ENCODE measurements around the gene COL9A1.
"Not testable (repeated sequence)": the region's sequence is repeated elsewhere in the genome, so short reads cannot be mapped to it uniquely, and the experiment has no call there.

Gene COL9A1

GRCh38 chr6:70303034-70303525, at the start of gene COL9A1:
TSS of gene COL9A1 (minus strand) at chr6:70303084. CDS start at chr6:70302924, 160 bp downstream.
- Mint-ChIP-seq H3K27ac (no peak within 1 kb of the TSS), H3K36me3 (no peaks in the 10 kb centered on the region), H3K4me3 (no peak within 1 kb of the TSS), H3K27me3 (peaks cover 48% of the 10 kb centered on the region), H3K9me3 (no peaks in the 10 kb centered on the region), H3K4me1 (no peaks in the 10 kb centered on the region)
- no peak for ATAC-seq

GRCh38 chr6:70351461-70351860, 48.6 kb upstream of the COL9A1 start:
- no peak overlapping the region for H3K27ac Mint-ChIP-seq
- peaks cover 11% of the 10 kb centered on the region for H3K27me3 Mint-ChIP-seq
- ATAC-seq, result no peak
- H3K4me1 Mint-ChIP-seq, result no peaks in the 10 kb centered on the region
- H3K9me3 Mint-ChIP-seq, result no peaks in the 10 kb centered on the region
- no peaks in the 10 kb centered on the region for H3K36me3 Mint-ChIP-seq
- no peak overlapping the region for H3K4me3 Mint-ChIP-seq

- Mint-ChIP-seq H3K9me3 (no peaks in the 10 kb centered on the region), H3K27ac (no peak overlapping the region), H3K4me3 (no peak overlapping the region), H3K27me3 (peaks cover 30% of the 10 kb centered on the region), H3K4me1 (no peaks in the 10 kb centered on the region), H3K36me3 (no peaks in the 10 kb centered on the region)
- no peak for ATAC-seq
Observed at GRCh38 chr6:70345619-70346018, 42.7 kb upstream of the COL9A1 start.

- Mint-ChIP-seq H3K4me3 (no peak overlapping the region), H3K27ac (no peak overlapping the region), H3K27me3 (peaks cover 30% of the 10 kb centered on the region), H3K9me3 (no peaks in the 10 kb centered on the region), H3K36me3 (no peaks in the 10 kb centered on the region), H3K4me1 (no peaks in the 10 kb centered on the region)
- no peak for ATAC-seq
Observed at GRCh38 chr6:70343313-70343712, 40.4 kb upstream of the COL9A1 start.

- peaks cover 27% of the 10 kb centered on the region for H3K27me3 Mint-ChIP-seq
- H3K4me1 Mint-ChIP-seq, H3K36me3 Mint-ChIP-seq, H3K27ac Mint-ChIP-seq, ATAC-seq, H3K9me3 Mint-ChIP-seq, H3K4me3 Mint-ChIP-seq: not testable (repeated sequence)
Observed at GRCh38 chr6:70339810-70340209, 36.9 kb upstream of the COL9A1 start.

GRCh38 chr6:70338775-70339174, 35.9 kb upstream of the COL9A1 start:
- Mint-ChIP-seq H3K4me3 (no peak overlapping the region), H3K27ac (no peak overlapping the region), H3K36me3 (no peaks in the 10 kb centered on the region), H3K9me3 (peaks cover 1% of the 10 kb centered on the region), H3K27me3 (peaks cover 32% of the 10 kb centered on the region), H3K4me1 (no peaks in the 10 kb centered on the region)
- ATAC-seq, result no peak

GRCh38 chr6:70337743-70338105, 34.8 kb upstream of the COL9A1 start:
- Mint-ChIP-seq H3K27ac (no peak overlapping the region), H3K36me3 (no peaks in the 10 kb centered on the region), H3K4me3 (no peak overlapping the region), H3K27me3 (peaks cover 43% of the 10 kb centered on the region), H3K9me3 (peaks cover 6% of the 10 kb centered on the region), H3K4me1 (no peaks in the 10 kb centered on the region)
- no peak for ATAC-seq

- ATAC-seq, result no peak
- H3K27ac Mint-ChIP-seq, result no peak overlapping the region
Observed at GRCh38 chr6:70336996-70337742, 34.3 kb upstream of the COL9A1 start.

GRCh38 chr6:70327036-70327435, 24.2 kb upstream of the COL9A1 start:
- H3K27ac Mint-ChIP-seq, result no peak overlapping the region
- ATAC-seq, result no peak

More at GRCh38 chr6:70336996-70337742, 34.3 kb upstream of the COL9A1 start:
- Mint-ChIP-seq H3K9me3 (peaks cover 6% of the 10 kb centered on the region), H3K27me3 (peaks cover 46% of the 10 kb centered on the region), H3K36me3 (no peaks in the 10 kb centered on the region), H3K4me1 (no peaks in the 10 kb centered on the region), H3K4me3 (no peak overlapping the region)

GRCh38 chr6:70325009-70325408, 22.1 kb upstream of the COL9A1 start:
- H3K27me3 Mint-ChIP-seq, result no peaks in the 10 kb centered on the region
- H3K9me3 Mint-ChIP-seq, result no peaks in the 10 kb centered on the region
- no peaks in the 10 kb centered on the region for H3K4me1 Mint-ChIP-seq
- no peak overlapping the region for H3K4me3 Mint-ChIP-seq
- H3K27ac Mint-ChIP-seq, result no peak overlapping the region
- H3K36me3 Mint-ChIP-seq, result no peaks in the 10 kb centered on the region
- ATAC-seq, result no peak

More at GRCh38 chr6:70327036-70327435, 24.2 kb upstream of the COL9A1 start:
- Mint-ChIP-seq H3K9me3 (peaks cover 2% of the 10 kb centered on the region), H3K36me3 (no peaks in the 10 kb centered on the region), H3K27me3 (no peaks in the 10 kb centered on the region), H3K4me3 (no peak overlapping the region), H3K4me1 (no peaks in the 10 kb centered on the region)

GRCh38 chr6:70317799-70318198, 14.9 kb upstream of the COL9A1 start:
- H3K4me1 Mint-ChIP-seq, ATAC-seq, H3K36me3 Mint-ChIP-seq, H3K4me3 Mint-ChIP-seq, H3K27ac Mint-ChIP-seq, H3K9me3 Mint-ChIP-seq: not testable (repeated sequence)
- H3K27me3 Mint-ChIP-seq, result peaks cover 21% of the 10 kb centered on the region

GRCh38 chr6:70315079-70315751, 12.3 kb upstream of the COL9A1 start:
- Mint-ChIP-seq H3K4me1 (no peaks in the 10 kb centered on the region), H3K9me3 (no peaks in the 10 kb centered on the region), H3K27ac (no peak overlapping the region), H3K27me3 (peaks cover 31% of the 10 kb centered on the region), H3K4me3 (no peak overlapping the region), H3K36me3 (no peaks in the 10 kb centered on the region)
- no peak for ATAC-seq

- H3K27ac Mint-ChIP-seq, result no peak overlapping the region
- H3K4me3 Mint-ChIP-seq, result no peak overlapping the region
- H3K9me3 Mint-ChIP-seq, result no peaks in the 10 kb centered on the region
- H3K4me1 Mint-ChIP-seq, result no peaks in the 10 kb centered on the region
- H3K27me3 Mint-ChIP-seq, result peaks cover 31% of the 10 kb centered on the region
- no peak for ATAC-seq
- H3K36me3 Mint-ChIP-seq, result no peaks in the 10 kb centered on the region
Observed at GRCh38 chr6:70314296-70314695, 11.4 kb upstream of the COL9A1 start.

GRCh38 chr6:70312165-70312745, 9.4 kb upstream of the COL9A1 start:
- Mint-ChIP-seq H3K36me3 (no peaks in the 10 kb centered on the region), H3K4me1 (no peaks in the 10 kb centered on the region), H3K9me3 (no peaks in the 10 kb centered on the region), H3K27ac (no peak overlapping the region), H3K27me3 (peaks cover 24% of the 10 kb centered on the region), H3K4me3 (no peak overlapping the region)
- no peak for ATAC-seq

GRCh38 chr6:70310063-70310694, 7.3 kb upstream of the COL9A1 start:
- Mint-ChIP-seq H3K36me3 (no peaks in the 10 kb centered on the region), H3K27ac (no peak overlapping the region), H3K4me3 (no peak overlapping the region), H3K9me3 (no peaks in the 10 kb centered on the region), H3K27me3 (peaks cover 21% of the 10 kb centered on the region), H3K4me1 (no peaks in the 10 kb centered on the region)
- no peak for ATAC-seq

All from stimulated activated memory B cell treated with anti-CD40 and anti-IgM and Interleukin-4, amounts not matched to agents 10 μg/mL and 1 μg/mL and 100 μg/mL, for 72 hours (primary cell).